ENCODE results near the gene MYH7B. TPM values are rescaled to one million over a fixed set of nuclear protein-coding genes. Genes with fewer than 3 reads are reported as not detected.

Gene MYH7B
- total and polyA plus RNA-seq, 12 donors = 22.1 to 962 (median 182) TPM

DNA sequence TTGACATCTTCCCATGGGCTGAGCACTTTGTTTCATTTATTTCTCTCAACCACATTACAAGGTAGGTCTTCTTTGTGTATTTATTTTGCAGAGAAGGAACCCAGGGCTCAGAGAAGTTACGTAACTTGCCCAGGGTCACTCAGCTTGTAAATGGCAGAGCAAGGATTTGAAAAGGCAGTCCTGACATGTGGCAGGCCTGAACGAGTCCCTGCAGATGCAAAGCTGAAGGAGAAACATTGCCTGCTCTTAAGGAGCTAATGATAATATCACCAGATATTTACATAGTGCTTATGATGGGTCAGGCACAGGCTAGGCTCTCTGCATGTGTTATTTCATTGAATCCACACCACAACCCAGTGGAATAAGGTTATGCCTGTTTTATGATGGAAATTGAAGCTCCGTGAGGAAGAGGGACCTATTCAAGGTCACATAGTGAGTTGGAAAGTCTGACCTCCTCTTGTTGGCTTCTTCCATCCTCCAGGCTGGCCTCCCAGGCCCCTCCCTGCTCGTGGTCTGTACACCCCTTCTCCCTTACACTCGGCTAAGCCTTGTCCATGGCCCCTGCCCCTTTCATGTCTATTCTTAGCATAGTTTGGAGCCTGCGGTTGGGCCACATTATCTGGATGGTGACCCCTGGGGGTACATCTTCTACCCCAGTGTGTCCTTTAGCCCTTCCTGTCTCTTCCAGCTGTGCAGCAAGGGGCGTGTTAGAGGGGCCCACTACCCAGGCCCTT, 12.5 kb downstream of the MYH7B start:
- intact Hi-C loops (cut with DNase I) = no loop called here
- no peaks in the 10 kb centered on the region for H3K9me3 ChIP-seq
- ATAC-seq = peak in 5 of 8 donors; percentile 2 to 25 (median 7)
- TF ChIP-seq, protein P1, sequence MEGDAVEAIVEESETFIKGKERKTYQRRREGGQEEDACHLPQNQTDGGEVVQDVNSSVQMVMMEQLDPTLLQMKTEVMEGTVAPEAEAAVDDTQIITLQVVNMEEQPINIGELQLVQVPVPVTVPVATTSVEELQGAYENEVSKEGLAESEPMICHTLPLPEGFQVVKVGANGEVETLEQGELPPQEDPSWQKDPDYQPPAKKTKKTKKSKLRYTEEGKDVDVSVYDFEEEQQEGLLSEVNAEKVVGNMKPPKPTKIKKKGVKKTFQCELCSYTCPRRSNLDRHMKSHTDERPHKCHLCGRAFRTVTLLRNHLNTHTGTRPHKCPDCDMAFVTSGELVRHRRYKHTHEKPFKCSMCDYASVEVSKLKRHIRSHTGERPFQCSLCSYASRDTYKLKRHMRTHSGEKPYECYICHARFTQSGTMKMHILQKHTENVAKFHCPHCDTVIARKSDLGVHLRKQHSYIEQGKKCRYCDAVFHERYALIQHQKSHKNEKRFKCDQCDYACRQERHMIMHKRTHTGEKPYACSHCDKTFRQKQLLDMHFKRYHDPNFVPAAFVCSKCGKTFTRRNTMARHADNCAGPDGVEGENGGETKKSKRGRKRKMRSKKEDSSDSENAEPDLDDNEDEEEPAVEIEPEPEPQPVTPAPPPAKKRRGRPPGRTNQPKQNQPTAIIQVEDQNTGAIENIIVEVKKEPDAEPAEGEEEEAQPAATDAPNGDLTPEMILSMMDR (IDR thresholded peaks at IDR 0.05) = no peak
- WGBS, 2 donors = 46 to 57% methylated on average over 7 of the region's 7 CpGs
- no peaks in the 10 kb centered on the region for H3K27me3 ChIP-seq
- H3K4me3 ChIP-seq = no peak overlapping the region
- no peak for DNase-seq
- H3K36me3 ChIP-seq = no peaks in the 10 kb centered on the region
- H3K27ac ChIP-seq = peak overlapping the region in 7 of 10 donors; percentile 69 to 74 (median 72)
- peaks cover 0 to 29% (median 8%) of the 10 kb centered on the region in 9 donors for H3K4me1 ChIP-seq

GRCh38 chr20:34970193-34970840, 14.6 kb downstream of the MYH7B start:
- Histone ChIP-seq H3K4me3 (no peak overlapping the region), H3K27me3 (no peaks in the 10 kb centered on the region), H3K4me1 (peaks cover 0 to 29% (median 8%) of the 10 kb centered on the region in 9 donors), H3K9me3 (no peaks in the 10 kb centered on the region), H3K36me3 (no peaks in the 10 kb centered on the region), H3K27ac (peak overlapping the region in 5 of 10 donors; percentile 26 to 74 (median 72))
- TF ChIP-seq, protein P1 (IDR thresholded peaks at IDR 0.05) = no peak
- DNase-seq (no peak), ATAC-seq (peak in 4 of 8 donors; percentile 18 to 42 (median 28))
- 63 to 74% methylated on average over 7 of the region's 7 CpGs for WGBS, 2 donors
- intact Hi-C loops (cut with DNase I) = no loop called here

- DNase-seq (no peak), ATAC-seq (no peak)
- 92 to 94% methylated on average over 9 of the region's 9 CpGs for WGBS, 2 donors
- TF ChIP-seq, protein P1 (IDR thresholded peaks at IDR 0.05) = no peak
- Histone ChIP-seq H3K27ac (peak overlapping the region in 1 of 10 donors; percentile 15), H3K4me1 (peaks cover 0 to 29% (median 8%) of the 10 kb centered on the region in 9 donors), H3K4me3 (no peak overlapping the region), H3K27me3 (no peaks in the 10 kb centered on the region), H3K36me3 (no peaks in the 10 kb centered on the region), H3K9me3 (no peaks in the 10 kb centered on the region)
- intact Hi-C loops (cut with DNase I) = no loop called here
Measured at GRCh38 chr20:34970846-34971560, 15.3 kb downstream of the MYH7B start.

- no peak overlapping the region for H3K27ac ChIP-seq
- no peak for ATAC-seq
Measured at GRCh38 chr20:34971561-34972235, 16.0 kb downstream of the MYH7B start.

More at GRCh38 chr20:34971561-34972235, 16.0 kb downstream of the MYH7B start:
- Histone ChIP-seq H3K27me3 (no peaks in the 10 kb centered on the region), H3K36me3 (no peaks in the 10 kb centered on the region), H3K9me3 (no peaks in the 10 kb centered on the region), H3K4me3 (no peak overlapping the region), H3K4me1 (peaks cover 0 to 32% (median 10%) of the 10 kb centered on the region in 9 donors)
- WGBS, 2 donors = 78 to 89% methylated on average over 10 of the region's 10 CpGs
- DNase-seq = no peak
- intact Hi-C loops (cut with DNase I) = no loop called here
- TF ChIP-seq, protein P1 (IDR thresholded peaks at IDR 0.05) = no peak
